Naive thymus-derived CD4-positive, alpha-beta T cell (primary cell): ENCODE results near the gene ALDH6A1. TPM values are rescaled to one million over a fixed set of nuclear protein-coding genes. Genes with fewer than 3 reads are reported as not detected.
A peak's percentile ranks its signal among the peaks of the same experiment; 100 is the strongest.

Experiments used
- ATAC-seq: fragments of 150-1000 bp; cut with Tn5 transposase; 2 replicates; pipeline ENCODE4 v1.10.0; 2021; ENCODE audit warnings: mild to moderate bottlenecking, moderate library complexity
- CTCF ChIA-PET: fragments of 350-600 bp; sonication (Branson Sonifier 250); formaldehyde crosslinking; loops from one replicate; lab custom pipeline; 2021; ENCODE audit warnings: antibody characterized with exemption; lab: Charles Lee
- POLR2A ChIA-PET: fragments of 350-600 bp; sonication (Branson Sonifier 250); formaldehyde crosslinking; loops from one replicate; lab custom pipeline; 2021; ENCODE audit warnings: antibody characterized with exemption, inconsistent platforms; lab: Charles Lee
- DNase-seq, 9 donors: peaks; one replicate each; pipeline versions ENCODE4 v3.0.0 to v3.0.0-alpha.2; 2020 to 2022; ENCODE audit warnings: mixed read lengths in 1 of 9
- H3K27ac ChIP-seq: one replicate; pipeline ENCODE4 v1.7.0; 2013; ENCODE audit warnings: mild to moderate bottlenecking, low read depth, low read length, moderate library complexity
- H3K27me3 ChIP-seq, 2 donors: one replicate each; pipeline ENCODE4 v1.7.0; 2013; ENCODE audit warnings: low read length in 2 of 2, mild to moderate bottlenecking in 2 of 2, moderate library complexity in 2 of 2; ENCODE audit not compliant: control insufficient read depth in 2 of 2, insufficient read depth in 2 of 2
- H3K36me3 ChIP-seq, 3 experiments: 1 replicate in 2 of 3; 2 replicates in 1 of 3; pipeline ENCODE4 v1.7.0; 2013; ENCODE audit warnings: low read length in 3 of 3, mild to moderate bottlenecking in 3 of 3, moderate library complexity in 1 of 3; ENCODE audit not compliant: insufficient read depth in 3 of 3, control insufficient read depth in 2 of 3
- H3K4me1 ChIP-seq, 2 donors: one replicate each; pipeline ENCODE4 v1.7.0; 2013; ENCODE audit warnings: low read length in 2 of 2, mild to moderate bottlenecking in 2 of 2, moderate library complexity in 1 of 2; ENCODE audit not compliant: control insufficient read depth in 2 of 2, insufficient read depth in 2 of 2
- H3K4me3 ChIP-seq: 2 replicates; pipeline ENCODE4 v1.7.0; 2013; ENCODE audit warnings: mild to moderate bottlenecking, low read length
- H3K9me3 ChIP-seq, 3 experiments: 1 replicate in 2 of 3; 2 replicates in 1 of 3; pipeline ENCODE4 v1.7.0; 2013; ENCODE audit warnings: low read length in 3 of 3; ENCODE audit not compliant: control insufficient read depth in 2 of 3
- H3K27ac Mint-ChIP-seq, 9 donors: one replicate each; pipeline ENCODE4 v1.8.0; 2020 to 2022; ENCODE audit warnings: mixed read lengths in 9 of 9, mild to moderate bottlenecking in 8 of 9, moderate library complexity in 5 of 9, inconsistent platforms in 2 of 9
- H3K27me3 Mint-ChIP-seq, 5 donors: one replicate each; pipeline ENCODE4 v1.8.0; 2021 to 2022; ENCODE audit warnings: mixed read lengths in 5 of 5, mild to moderate bottlenecking in 1 of 5
- H3K36me3 Mint-ChIP-seq, 5 donors: one replicate each; pipeline ENCODE4 v1.8.0; 2020 to 2022; ENCODE audit warnings: mixed read lengths in 5 of 5, mild to moderate bottlenecking in 3 of 5, inconsistent platforms in 1 of 5
- H3K4me1 Mint-ChIP-seq, 7 donors: one replicate each; pipeline ENCODE4 v1.8.0; 2020 to 2022; ENCODE audit warnings: mixed read lengths in 7 of 7, mild to moderate bottlenecking in 3 of 7, inconsistent platforms in 1 of 7
- H3K4me3 Mint-ChIP-seq, 10 donors: one replicate each; pipeline ENCODE4 v1.8.0; 2020 to 2022; ENCODE audit warnings: mild to moderate bottlenecking in 10 of 10, mixed read lengths in 10 of 10, moderate library complexity in 6 of 10, inconsistent platforms in 2 of 10
- H3K9me3 Mint-ChIP-seq, 11 donors: one replicate each; pipeline ENCODE4 v1.8.0; 2020 to 2022; ENCODE audit warnings: mixed read lengths in 11 of 11, mild to moderate bottlenecking in 4 of 11, inconsistent platforms in 1 of 11, moderate library complexity in 1 of 11
- intact Hi-C, 2 donors: fragments of 100-400 bp; cut with micrococcal nuclease; formaldehyde crosslinking; loops; one replicate each; pipeline ENCODE4 v1.15.1; 2023
- polyA plus RNA-seq, 2 donors: library from polyadenylated mRNA; unstranded; fragments of 300-500 nt; fragmentation: Illumina TruSeq; gene quantifications; one replicate each; pipeline ENCODE4 v1.2.3, GENCODE V29; 2021
- total RNA-seq, 6 experiments: library from RNA in 5 of 6; stranded (reverse) in 5 of 6; gene quantifications; 1 replicate in 5 of 6; 2 replicates in 1 of 6; pipeline ENCODE4 v1.2.3 and lab custom pipeline; 2021 to 2026

Gene ALDH6A1
- total and polyA plus RNA-seq, 7 experiments from 2014 or later = 8.9 to 39.9 (median 21.3) TPM

GRCh38 chr14:74035556-74035955, 48.7 kb downstream of the ALDH6A1 start:
- H3K9me3 Mint-ChIP-seq = no peaks in the 10 kb centered on the region
- ChIA-PET POLR2A (interaction anchor here (0.7 kb wide), 1 partner anchor 217 kb away, joined by 5 read pairs; no protein-coding TSS in a partner anchor), CTCF (interaction anchor here (0.6 to 1.5 kb wide), 2 partner anchors 307 to 895 kb away, joined by 3 to 6 read pairs; no protein-coding TSS in a partner anchor)
- H3K27me3 ChIP-seq = no peaks in the 10 kb centered on the region
- no peaks in the 10 kb centered on the region for H3K36me3 ChIP-seq
- H3K4me3 ChIP-seq = no peak overlapping the region
- no peaks in the 10 kb centered on the region for H3K36me3 Mint-ChIP-seq
- no peaks in the 10 kb centered on the region for H3K27me3 Mint-ChIP-seq
- H3K4me3 Mint-ChIP-seq = no peak overlapping the region
- H3K4me1 Mint-ChIP-seq = peaks cover 0 to 3% (median 0%) of the 10 kb centered on the region in 7 donors
- H3K4me1 ChIP-seq = no peaks in the 10 kb centered on the region
- no peaks in the 10 kb centered on the region for H3K9me3 ChIP-seq
- no peak overlapping the region for H3K27ac Mint-ChIP-seq
- DNase-seq (no peak), ATAC-seq (no peak)
- intact Hi-C loops = loop anchor here in 1 of 2 donors (5.0 kb wide), 1 partner anchor 148 kb away; the partner anchor contains the start of gene ZNF410
- no peak overlapping the region for H3K27ac ChIP-seq

GRCh38 chr14:74034572-74034971, 49.7 kb downstream of the ALDH6A1 start:
- ATAC-seq = no peak
- Mint-ChIP-seq H3K9me3 (no peaks in the 10 kb centered on the region), H3K27me3 (no peaks in the 10 kb centered on the region), H3K4me1 (peaks cover 0 to 3% (median 0%) of the 10 kb centered on the region in 7 donors), H3K4me3 (no peak overlapping the region), H3K27ac (no peak overlapping the region), H3K36me3 (no peaks in the 10 kb centered on the region)
- ChIA-PET POLR2A (interaction anchor here (0.6 kb wide), 1 partner anchor 109 kb away, joined by 3 read pairs; no protein-coding TSS in a partner anchor), CTCF (interaction anchor here (0.7 to 1.5 kb wide), 2 partner anchors 15 to 306 kb away, joined by 3 to 6 read pairs; no protein-coding TSS in a partner anchor)
- Histone ChIP-seq H3K27ac (no peak overlapping the region), H3K9me3 (no peaks in the 10 kb centered on the region), H3K36me3 (no peaks in the 10 kb centered on the region), H3K4me3 (no peak overlapping the region), H3K4me1 (no peaks in the 10 kb centered on the region), H3K27me3 (no peaks in the 10 kb centered on the region)
- intact Hi-C loops = no loop called here
- no peak for DNase-seq

DNA sequence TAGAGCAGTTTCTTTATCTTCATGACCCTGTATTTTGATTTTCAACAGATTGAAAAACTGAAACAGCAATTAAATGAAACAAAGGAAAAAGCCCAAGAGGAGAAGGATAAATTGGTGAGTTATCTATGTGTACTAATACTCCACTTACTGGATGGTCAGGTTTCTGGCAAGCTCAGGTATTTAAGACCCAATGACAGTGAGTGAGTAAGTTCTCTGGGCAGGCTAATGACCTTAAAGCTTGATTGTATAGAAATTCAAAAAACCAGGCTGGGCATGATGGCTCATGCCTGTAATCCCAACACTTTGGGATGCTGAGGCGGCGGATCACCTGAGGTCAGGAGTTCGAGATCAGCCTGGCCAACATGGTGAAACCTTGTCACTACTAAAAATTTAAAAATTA, 55.1 kb downstream of the ALDH6A1 start:
- Mint-ChIP-seq H3K27ac (no peak overlapping the region), H3K27me3 (peaks cover 0 to 3% (median 0%) of the 10 kb centered on the region in 5 donors), H3K4me3 (no peak overlapping the region), H3K36me3 (no peaks in the 10 kb centered on the region), H3K4me1 (peaks cover 0 to 3% (median 0%) of the 10 kb centered on the region in 7 donors), H3K9me3 (no peaks in the 10 kb centered on the region)
- DNase-seq (no peak), ATAC-seq (no peak)
- ChIA-PET POLR2A (no interaction called here), CTCF (interaction anchor here (0.6 kb wide), 1 partner anchor 11 kb away, joined by 3 read pairs; no protein-coding TSS in a partner anchor)
- Histone ChIP-seq H3K27me3 (no peaks in the 10 kb centered on the region), H3K27ac (no peak overlapping the region), H3K4me1 (no peaks in the 10 kb centered on the region), H3K4me3 (no peak overlapping the region), H3K9me3 (no peaks in the 10 kb centered on the region), H3K36me3 (no peaks in the 10 kb centered on the region)
- intact Hi-C loops = no loop called here

DNA sequence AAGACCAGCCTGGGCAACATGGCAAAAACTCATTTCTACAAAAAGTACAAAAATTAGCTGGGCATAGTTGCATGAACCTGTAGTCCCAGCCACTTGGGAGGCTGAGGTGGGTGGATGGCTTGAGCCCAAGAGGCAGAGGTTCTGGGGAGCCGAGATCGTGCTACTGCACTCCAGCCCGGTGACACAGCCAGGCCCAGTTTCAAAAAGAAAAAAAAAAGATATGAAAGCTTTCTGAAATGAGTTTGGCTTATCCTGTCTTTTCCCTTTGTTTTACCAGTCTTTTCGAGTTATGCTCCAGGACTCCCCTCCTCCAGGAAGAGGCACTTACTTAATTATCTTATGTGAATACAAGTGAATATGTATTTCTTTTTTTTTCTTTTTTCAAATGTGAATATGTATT, 61.9 kb downstream of the ALDH6A1 start:
- Mint-ChIP-seq H3K9me3 (no peaks in the 10 kb centered on the region), H3K27ac (no peak overlapping the region), H3K36me3 (no peaks in the 10 kb centered on the region), H3K27me3 (peaks cover 0 to 5% (median 0%) of the 10 kb centered on the region in 5 donors), H3K4me3 (no peak overlapping the region), H3K4me1 (peaks cover 7 to 19% (median 14%) of the 10 kb centered on the region in 7 donors)
- peaks cover 0 to 5% (median 0%) of the 10 kb centered on the region in 3 experiments for H3K36me3 ChIP-seq
- DNase-seq (no peak), ATAC-seq (no peak)
- H3K4me1 ChIP-seq = peaks cover 6 to 10% of the 10 kb centered on the region in 2 donors
- intact Hi-C loops = no loop called here
- H3K27ac ChIP-seq = no peak overlapping the region
- no peak overlapping the region for H3K4me3 ChIP-seq
- CTCF ChIA-PET = no interaction called here
- POLR2A ChIA-PET = interaction anchor here (0.6 kb wide), 2 partner anchors 21 to 946 kb away, joined by 3 to 8 read pairs; no protein-coding TSS in a partner anchor
- no peaks in the 10 kb centered on the region for H3K27me3 ChIP-seq
- H3K9me3 ChIP-seq = no peaks in the 10 kb centered on the region

- H3K36me3 Mint-ChIP-seq = no peaks in the 10 kb centered on the region
- Histone ChIP-seq H3K36me3 (peaks cover 0 to 5% (median 0%) of the 10 kb centered on the region in 3 experiments), H3K4me1 (peaks cover 6 to 10% of the 10 kb centered on the region in 2 donors), H3K4me3 (peak overlapping the region; percentile 79), H3K9me3 (no peaks in the 10 kb centered on the region), H3K27me3 (no peaks in the 10 kb centered on the region), H3K27ac (peak overlapping the region; percentile 91)
- CTCF ChIA-PET = no interaction called here
- POLR2A ChIA-PET = interaction anchor here (0.6 to 2.6 kb wide), 6 partner anchors 12 to 724 kb away, joined by 3 to 9 read pairs (median 3); partner anchors contain the start of genes COQ6, FAM161B and RIOX1
- H3K4me1 Mint-ChIP-seq = peaks cover 7 to 24% (median 14%) of the 10 kb centered on the region in 7 donors
- peak overlapping the region; percentile 80 to 96 (median 92) for H3K4me3 Mint-ChIP-seq
- DNase-seq (no peak), ATAC-seq (no peak)
- intact Hi-C loops = loop anchor here (1.0 to 2.0 kb wide), 12 partner anchors 19 to 1642 kb away; partner anchors contain the start of genes ALDH6A1 (in 2 of the 2), COQ6 (in 2 of the 2), FAM161B (in 2 of the 2) and LIN52 (in 2 of the 2)
- H3K27me3 Mint-ChIP-seq = peaks cover 0 to 3% (median 0%) of the 10 kb centered on the region in 5 donors
- H3K9me3 Mint-ChIP-seq = no peaks in the 10 kb centered on the region
- peak overlapping the region; percentile 88 to 98 (median 95) for H3K27ac Mint-ChIP-seq
Observed at GRCh38 chr14:74019408-74020137, 64.7 kb downstream of the ALDH6A1 start.

- Histone ChIP-seq H3K9me3 (no peaks in the 10 kb centered on the region), H3K27ac (peak within 1 kb of the TSS; percentile 93), H3K27me3 (no peaks in the 10 kb centered on the region), H3K4me3 (peak within 1 kb of the TSS; percentile 79), H3K36me3 (peaks cover 0 to 7% (median 0%) of the 10 kb centered on the region in 3 experiments), H3K4me1 (peaks cover 6 to 10% of the 10 kb centered on the region in 2 donors)
- Mint-ChIP-seq H3K36me3 (no peaks in the 10 kb centered on the region), H3K4me1 (peaks cover 7 to 24% (median 14%) of the 10 kb centered on the region in 7 donors), H3K27ac (peak within 1 kb of the TSS; percentile 89 to 98 (median 96)), H3K9me3 (no peaks in the 10 kb centered on the region), H3K27me3 (peaks cover 0 to 2% (median 0%) of the 10 kb centered on the region in 5 donors), H3K4me3 (peak within 1 kb of the TSS; percentile 80 to 97 (median 94))
- peak; percentile 98 for ATAC-seq
- peak; percentile 83 to 89 (median 88) for DNase-seq
- ChIA-PET CTCF (no interaction called here), POLR2A (interaction anchor here (0.6 to 2.6 kb wide), 7 partner anchors 11 to 1107 kb away, joined by 3 to 9 read pairs (median 3); partner anchors contain the start of genes COQ6, FAM161B and RIOX1)
- intact Hi-C loops = loop anchor here (1.0 to 2.0 kb wide), 12 partner anchors 20 to 1643 kb away; partner anchors contain the start of genes ALDH6A1 (in 2 of the 2), COQ6 (in 2 of the 2), FAM161B (in 2 of the 2) and LIN52 (in 2 of the 2)
Observed at GRCh38 chr14:74018586-74019407, 65.5 kb downstream of the ALDH6A1 start, which contains the start of the genes BBOF1 and ENTPD5. TSS of gene BBOF1 (plus strand) at chr14:74019349. CDS start at chr14:74019479, 130 bp downstream. TSS of gene ENTPD5 (minus strand) at chr14:74019288. CDS start at chr14:73988102, 31,186 bp downstream.
